ENCODE measurements around the gene ZNF814. TPM values are rescaled to one million over a fixed set of nuclear protein-coding genes. Genes with fewer than 3 reads are reported as not detected.
"Not testable (repeated sequence)": the region's sequence is repeated elsewhere in the genome, so short reads cannot be mapped to it uniquely, and the experiment has no call there.

ZNF814 gene
- total RNA-seq, 1 donor from 2014 or later, result 13.3 TPM

- no peak overlapping the region for H3K27ac ChIP-seq
- H3K36me3 ChIP-seq, result no peaks in the 10 kb centered on the region
- H3K27me3 ChIP-seq, result no peaks in the 10 kb centered on the region
- no peaks in the 10 kb centered on the region for H3K4me1 ChIP-seq
- DNase-seq (ENCODE audit: extremely low spot score in 2 of 2), result no peak
- H3K4me3 ChIP-seq, result no peak overlapping the region
- H3K9me3 ChIP-seq, result peaks cover 3% of the 10 kb centered on the region
- no peak for TF ChIP-seq POLR2A (IDR thresholded peaks at IDR 0.05)
- TF ChIP-seq CTCF (IDR thresholded peaks at IDR 0.05), result no peak
- TF ChIP-seq POLR2AphosphoS5 (IDR thresholded peaks at IDR 0.05; ENCODE audit: insufficient read depth in 1 of 2, low read depth in 1 of 2), result no peak
- intact Hi-C loops (cut with DNase I), result no loop called here
Observed at GRCh38 chr19:57900311-57900710, 11.5 kb upstream of the ZNF814 start.

GRCh38 chr19:57890706-57891105, 1.9 kb upstream of the ZNF814 start:
- H3K4me3 ChIP-seq; H3K27ac ChIP-seq; H3K27me3 ChIP-seq; DNase-seq (ENCODE audit: extremely low spot score in 2 of 2); H3K9me3 ChIP-seq; intact Hi-C loops (cut with DNase I); H3K36me3 ChIP-seq: not testable (repeated sequence)
- peaks cover 15% of the 10 kb centered on the region for H3K4me1 ChIP-seq

GRCh38 chr19:57888107-57888559, 704 bp downstream of the ZNF814 start:
- Histone ChIP-seq H3K4me3 (peak overlapping the region; percentile 48 to 55), H3K36me3 (peaks cover 0 to 16% of the 10 kb centered on the region in 2 donors), H3K27ac (no peak overlapping the region), H3K4me1 (peaks cover 15% of the 10 kb centered on the region), H3K9me3 (peaks cover 7% of the 10 kb centered on the region), H3K27me3 (no peaks in the 10 kb centered on the region)
- TF ChIP-seq POLR2AphosphoS5 (IDR thresholded peaks at IDR 0.05; ENCODE audit: insufficient read depth in 1 of 2, low read depth in 1 of 2) (no peak), CTCF (IDR thresholded peaks at IDR 0.05) (no peak), POLR2A (IDR thresholded peaks at IDR 0.05) (no peak)
- intact Hi-C loops (cut with DNase I), result no loop called here
- no peak for DNase-seq (ENCODE audit: extremely low spot score in 2 of 2)

- intact Hi-C loops (cut with DNase I), result no loop called here
- no peak for DNase-seq (ENCODE audit: extremely low spot score in 2 of 2)
- no peak overlapping the region for H3K4me3 ChIP-seq
Observed at GRCh38 chr19:57887195-57887941, 1.5 kb downstream of the ZNF814 start.

GRCh38 chr19:57886046-57886445, 2.8 kb downstream of the ZNF814 start:
- intact Hi-C loops (cut with DNase I), result no loop called here
- Histone ChIP-seq H3K36me3 (peaks cover 0 to 16% of the 10 kb centered on the region in 2 donors), H3K4me1 (peaks cover 15% of the 10 kb centered on the region), H3K9me3 (peaks cover 7% of the 10 kb centered on the region), H3K4me3 (no peak overlapping the region), H3K27me3 (no peaks in the 10 kb centered on the region), H3K27ac (no peak overlapping the region)
- TF ChIP-seq CTCF (IDR thresholded peaks at IDR 0.05), result no peak
- no peak for TF ChIP-seq POLR2AphosphoS5 (IDR thresholded peaks at IDR 0.05; ENCODE audit: insufficient read depth in 1 of 2, low read depth in 1 of 2)
- no peak for TF ChIP-seq POLR2A (IDR thresholded peaks at IDR 0.05)
- no peak for DNase-seq (ENCODE audit: extremely low spot score in 2 of 2)

More at GRCh38 chr19:57887195-57887941, 1.5 kb downstream of the ZNF814 start:
- H3K27me3 ChIP-seq, result no peaks in the 10 kb centered on the region
- H3K36me3 ChIP-seq, result peaks cover 0 to 16% of the 10 kb centered on the region in 2 donors
- no peak overlapping the region for H3K27ac ChIP-seq
- TF ChIP-seq CTCF (IDR thresholded peaks at IDR 0.05), result no peak
- no peak for TF ChIP-seq POLR2AphosphoS5 (IDR thresholded peaks at IDR 0.05; ENCODE audit: insufficient read depth in 1 of 2, low read depth in 1 of 2)
- no peak for TF ChIP-seq POLR2A (IDR thresholded peaks at IDR 0.05)
- peaks cover 7% of the 10 kb centered on the region for H3K9me3 ChIP-seq
- peaks cover 15% of the 10 kb centered on the region for H3K4me1 ChIP-seq

- H3K27ac ChIP-seq; H3K4me3 ChIP-seq; DNase-seq (ENCODE audit: extremely low spot score in 2 of 2); H3K27me3 ChIP-seq; H3K4me1 ChIP-seq; intact Hi-C loops (cut with DNase I): not testable (repeated sequence)
- Histone ChIP-seq H3K9me3 (peaks cover 45% of the 10 kb centered on the region), H3K36me3 (peaks cover 0 to 27% of the 10 kb centered on the region in 2 donors)
Observed at GRCh38 chr19:57873883-57874799, 14.7 kb downstream of the ZNF814 start.

All from vagina (tissue), 2 donors.